ENCODE data around the gene STIM1.
A peak's percentile ranks its signal among the peaks of the same experiment; 100 is the strongest.

STIM1 gene

GRCh38 chr11:4084406-4085125 lies 229.1 kb downstream of the STIM1 start:
- no peak overlapping the region for H3K4me3 ChIP-seq (ENCODE audit: low read depth, low read length)
- no peaks in the 10 kb centered on the region for H3K36me3 ChIP-seq (ENCODE audit: insufficient read depth, low read length)
- no peak overlapping the region for H2AFZ ChIP-seq (ENCODE audit: low read length, unreplicated experiment)
- no peaks in the 10 kb centered on the region for H3K27me3 ChIP-seq (ENCODE audit: insufficient read depth, low read length)
- no peaks in the 10 kb centered on the region for H3K79me2 ChIP-seq (ENCODE audit: control insufficient read depth, insufficient read depth, low read length, unreplicated experiment)
- H3K27ac ChIP-seq (ENCODE audit: low read depth, low read length) = no peak overlapping the region
- H3K4me1 ChIP-seq (ENCODE audit: control insufficient read depth, insufficient read depth, low read length, unreplicated experiment) = no peaks in the 10 kb centered on the region

DNA sequence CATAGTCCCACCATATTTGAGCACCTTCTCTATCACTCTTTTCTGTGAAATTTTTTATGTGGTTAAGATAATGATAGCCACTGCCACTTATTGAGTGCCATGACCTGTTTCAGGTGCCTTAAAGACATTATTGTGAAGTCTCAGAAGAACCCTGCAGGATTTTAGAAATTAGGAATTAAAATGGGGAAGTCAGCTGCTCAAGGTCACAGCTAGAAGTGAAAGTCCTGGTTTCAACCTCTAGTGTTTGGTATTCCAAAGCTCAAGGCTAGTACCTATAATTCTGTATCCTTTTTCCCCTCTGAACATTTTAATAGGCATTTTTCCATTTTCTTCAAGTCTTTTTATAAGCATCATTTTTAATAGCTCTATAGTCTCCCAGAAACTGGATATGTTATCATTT lies 230.1 kb downstream of the STIM1 start:
- Histone ChIP-seq H3K27ac (ENCODE audit: low read depth, low read length) (no peak overlapping the region), H3K36me3 (ENCODE audit: insufficient read depth, low read length) (no peaks in the 10 kb centered on the region), H2AFZ (ENCODE audit: low read length, unreplicated experiment) (no peak overlapping the region), H3K79me2 (ENCODE audit: control insufficient read depth, insufficient read depth, low read length, unreplicated experiment) (no peaks in the 10 kb centered on the region), H3K27me3 (ENCODE audit: insufficient read depth, low read length) (no peaks in the 10 kb centered on the region), H3K4me1 (ENCODE audit: control insufficient read depth, insufficient read depth, low read length, unreplicated experiment) (no peaks in the 10 kb centered on the region), H3K4me3 (ENCODE audit: low read depth, low read length) (no peak overlapping the region)

DNA sequence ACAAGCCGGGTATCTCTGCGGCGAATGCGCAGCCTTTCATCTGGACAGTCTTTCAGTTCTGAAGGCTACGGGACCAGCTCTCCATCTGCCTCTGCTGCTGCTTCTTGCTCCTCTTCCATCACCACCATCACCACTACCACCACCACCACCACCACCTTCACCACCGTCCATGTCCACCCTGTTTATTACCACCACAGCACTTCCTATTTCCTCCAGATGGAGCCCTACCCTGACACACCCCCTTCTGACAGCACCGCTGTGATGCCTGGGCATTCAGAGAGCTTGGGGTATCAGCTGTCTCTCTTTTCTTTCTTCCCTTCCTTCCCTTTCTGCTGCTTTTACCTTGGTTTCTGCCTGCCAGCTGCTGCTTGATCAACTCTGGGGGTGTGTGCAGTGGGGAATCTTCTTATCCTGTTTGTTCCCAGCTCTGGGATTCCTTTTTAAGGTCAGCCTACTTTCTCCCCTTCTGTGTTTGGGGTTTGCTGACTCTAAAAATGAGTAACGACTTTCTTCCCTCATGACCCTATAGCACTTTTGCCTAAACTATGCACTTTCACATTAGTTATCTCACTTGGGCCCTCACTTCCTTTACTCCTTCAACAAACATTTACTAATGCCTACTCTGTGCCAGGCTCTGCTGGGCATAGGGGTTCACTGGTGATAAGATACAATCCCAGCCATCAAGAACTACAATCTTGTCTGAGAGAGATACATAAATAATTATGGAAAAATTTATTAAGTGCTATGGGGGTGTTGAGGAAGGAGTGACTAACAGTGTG lies 231.3 kb downstream of the STIM1 start:
- no peaks in the 10 kb centered on the region for H3K4me1 ChIP-seq (ENCODE audit: control insufficient read depth, insufficient read depth, low read length, unreplicated experiment)
- H3K4me3 ChIP-seq (ENCODE audit: low read depth, low read length) = no peak overlapping the region
- H3K27me3 ChIP-seq (ENCODE audit: insufficient read depth, low read length) = no peaks in the 10 kb centered on the region
- H2AFZ ChIP-seq (ENCODE audit: low read length, unreplicated experiment) = no peak overlapping the region
- no peaks in the 10 kb centered on the region for H3K36me3 ChIP-seq (ENCODE audit: insufficient read depth, low read length)
- H3K79me2 ChIP-seq (ENCODE audit: control insufficient read depth, insufficient read depth, low read length, unreplicated experiment) = no peaks in the 10 kb centered on the region
- H3K27ac ChIP-seq (ENCODE audit: low read depth, low read length) = no peak overlapping the region

DNA sequence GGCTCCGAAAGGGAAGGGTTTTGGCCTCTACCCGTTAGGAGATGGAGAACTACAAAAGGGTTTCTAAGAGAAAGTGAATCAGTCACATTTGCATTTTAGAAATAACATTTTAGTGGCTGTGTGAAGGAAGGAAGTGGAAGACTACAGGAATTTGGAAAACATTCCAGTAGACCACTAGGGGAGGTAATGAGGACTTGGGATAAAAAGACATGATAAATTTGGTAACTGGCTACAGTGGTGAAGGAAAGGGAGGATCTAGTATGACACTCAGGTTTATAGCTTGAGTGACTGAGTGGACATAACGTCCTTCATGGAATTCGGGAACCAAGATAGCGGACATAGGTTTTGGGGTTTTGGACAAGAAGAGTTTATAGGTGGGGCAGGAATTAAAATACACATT lies 232.1 kb downstream of the STIM1 start:
- Histone ChIP-seq H3K27ac (ENCODE audit: low read depth, low read length) (no peak overlapping the region), H3K4me1 (ENCODE audit: control insufficient read depth, insufficient read depth, low read length, unreplicated experiment) (no peaks in the 10 kb centered on the region), H3K79me2 (ENCODE audit: control insufficient read depth, insufficient read depth, low read length, unreplicated experiment) (no peaks in the 10 kb centered on the region), H3K4me3 (ENCODE audit: low read depth, low read length) (no peak overlapping the region), H3K36me3 (ENCODE audit: insufficient read depth, low read length) (no peaks in the 10 kb centered on the region), H2AFZ (ENCODE audit: low read length, unreplicated experiment) (no peak overlapping the region), H3K27me3 (ENCODE audit: insufficient read depth, low read length) (no peaks in the 10 kb centered on the region)

DNA sequence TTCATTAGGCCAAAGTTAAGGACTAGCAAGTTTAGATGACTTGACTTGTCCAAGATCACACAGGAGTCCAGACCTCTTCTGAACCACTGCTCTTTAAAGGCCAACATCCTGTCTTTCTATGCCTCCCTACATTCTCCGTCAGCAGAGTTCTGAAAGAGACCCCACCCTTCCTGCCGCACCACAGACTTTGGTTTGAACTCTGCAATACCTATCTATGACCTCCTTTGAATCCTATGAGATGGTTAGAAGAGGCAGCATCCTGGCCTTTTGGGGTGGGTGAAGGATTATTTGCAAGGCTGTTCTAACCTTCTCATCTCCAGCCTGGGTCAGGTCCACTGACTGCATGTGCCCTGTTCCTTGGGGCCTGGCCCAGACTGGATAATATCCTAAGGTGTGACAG lies 234.8 kb downstream of the STIM1 start:
- peaks cover 6% of the 10 kb centered on the region for H3K4me1 ChIP-seq (ENCODE audit: control insufficient read depth, insufficient read depth, low read length, unreplicated experiment)
- H3K27me3 ChIP-seq (ENCODE audit: insufficient read depth, low read length) = no peaks in the 10 kb centered on the region
- H2AFZ ChIP-seq (ENCODE audit: low read length, unreplicated experiment) = no peak overlapping the region
- H3K27ac ChIP-seq (ENCODE audit: low read depth, low read length) = no peak overlapping the region
- no peaks in the 10 kb centered on the region for H3K36me3 ChIP-seq (ENCODE audit: insufficient read depth, low read length)
- H3K79me2 ChIP-seq (ENCODE audit: control insufficient read depth, insufficient read depth, low read length, unreplicated experiment) = peaks cover 3% of the 10 kb centered on the region
- H3K4me3 ChIP-seq (ENCODE audit: low read depth, low read length) = no peak overlapping the region

DNA sequence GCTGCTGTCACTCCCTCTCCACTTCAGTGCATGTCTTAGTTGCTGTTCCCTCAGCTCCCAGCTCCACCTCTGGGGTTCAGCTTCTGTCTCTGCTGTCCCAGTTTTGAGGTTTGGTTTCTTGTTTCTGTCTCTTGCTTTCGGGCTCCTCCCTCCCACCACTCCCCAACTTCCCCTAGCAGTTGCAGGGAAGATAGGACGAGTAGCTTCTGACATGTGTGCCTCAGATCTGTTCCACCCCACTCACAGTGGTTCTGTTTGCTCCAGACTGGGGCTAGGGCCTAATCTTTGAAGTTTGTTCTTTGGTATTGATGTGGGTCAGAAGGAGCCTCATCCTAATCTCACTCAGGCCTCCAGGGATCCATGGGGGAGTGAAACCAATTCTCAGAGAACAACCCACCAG lies 236.6 kb downstream of the STIM1 start:
- peaks cover 16% of the 10 kb centered on the region for H3K4me1 ChIP-seq (ENCODE audit: control insufficient read depth, insufficient read depth, low read length, unreplicated experiment)

GRCh38 chr11:4093519-4094347 lies 238.3 kb downstream of the STIM1 start:
- Histone ChIP-seq H3K27ac (ENCODE audit: low read depth, low read length) (peak overlapping the region; percentile 95), H3K4me1 (ENCODE audit: control insufficient read depth, insufficient read depth, low read length, unreplicated experiment) (peaks cover 22% of the 10 kb centered on the region), H3K79me2 (ENCODE audit: control insufficient read depth, insufficient read depth, low read length, unreplicated experiment) (peaks cover 37% of the 10 kb centered on the region), H3K4me3 (ENCODE audit: low read depth, low read length) (peak overlapping the region; percentile 83), H2AFZ (ENCODE audit: low read length, unreplicated experiment) (peak overlapping the region; percentile 71), H3K36me3 (ENCODE audit: insufficient read depth, low read length) (peaks cover 5% of the 10 kb centered on the region; the same call in 1 of the 2 replicates), H3K27me3 (ENCODE audit: insufficient read depth, low read length) (no peaks in the 10 kb centered on the region)

More for the DNA sequence above, 236.6 kb downstream of the STIM1 start:
- Histone ChIP-seq H3K79me2 (ENCODE audit: control insufficient read depth, insufficient read depth, low read length, unreplicated experiment) (peaks cover 21% of the 10 kb centered on the region), H3K27ac (ENCODE audit: low read depth, low read length) (no peak overlapping the region), H2AFZ (ENCODE audit: low read length, unreplicated experiment) (no peak overlapping the region), H3K36me3 (ENCODE audit: insufficient read depth, low read length) (peaks cover 5% of the 10 kb centered on the region; the same call in 1 of the 2 replicates), H3K4me3 (ENCODE audit: low read depth, low read length) (no peak overlapping the region), H3K27me3 (ENCODE audit: insufficient read depth, low read length) (no peaks in the 10 kb centered on the region)

DNA sequence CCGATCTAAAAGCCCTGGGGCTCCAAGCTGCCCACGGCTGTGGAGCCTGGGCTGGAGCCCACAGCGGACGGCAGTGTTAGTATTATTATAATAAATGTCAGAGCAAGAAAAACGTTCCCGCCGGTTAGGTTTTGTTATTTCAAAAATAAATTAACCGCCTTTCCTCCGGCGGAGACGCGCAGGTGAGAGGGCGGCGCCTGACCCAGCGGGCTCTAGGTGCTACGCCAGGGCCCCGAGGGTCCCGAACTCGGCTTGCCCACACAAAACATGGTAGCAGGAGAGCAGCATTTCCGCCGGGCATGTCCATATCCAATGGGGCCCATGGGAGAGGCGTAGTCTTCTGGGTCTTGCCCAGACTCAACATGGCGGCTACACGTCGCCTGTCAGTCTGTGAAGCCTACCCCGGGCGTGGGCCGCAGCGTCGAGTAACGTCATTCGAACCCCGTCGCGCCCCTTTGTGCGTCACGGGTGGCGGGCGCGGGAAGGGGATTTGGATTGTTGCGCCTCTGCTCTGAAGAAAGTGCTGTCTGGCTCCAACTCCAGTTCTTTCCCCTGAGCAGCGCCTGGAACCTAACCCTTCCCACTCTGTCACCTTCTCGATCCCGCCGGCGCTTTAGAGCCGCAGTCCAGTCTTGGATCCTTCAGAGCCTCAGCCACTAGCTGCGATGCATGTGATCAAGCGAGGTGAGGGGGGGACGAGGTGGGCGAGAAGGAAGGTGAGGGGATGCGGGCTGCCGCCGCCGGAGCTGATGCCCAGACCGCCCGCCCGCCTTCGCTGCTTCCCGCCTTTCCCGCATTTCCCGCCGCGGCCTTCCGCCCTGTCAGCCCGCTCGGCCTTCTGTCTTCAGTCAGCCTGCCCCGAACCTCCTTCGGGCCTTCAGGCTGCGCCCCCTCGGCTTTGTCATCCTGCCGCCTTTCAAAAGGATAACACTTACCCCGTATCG lies 239.2 kb downstream of the STIM1 start, which contains the start of gene RRM1:
Gene RRM1, plus strand, starts transcription at position 452 of the 944 bp plus-strand sequence. Its CDS starts 214 bp downstream, at position 666.
- H3K79me2 ChIP-seq (ENCODE audit: control insufficient read depth, insufficient read depth, low read length, unreplicated experiment) = peaks cover 44% of the 10 kb centered on the region
- H3K27ac ChIP-seq (ENCODE audit: low read depth, low read length) = peak within 1 kb of the TSS; percentile 95
- peaks cover 22% of the 10 kb centered on the region for H3K4me1 ChIP-seq (ENCODE audit: control insufficient read depth, insufficient read depth, low read length, unreplicated experiment)
- no peaks in the 10 kb centered on the region for H3K27me3 ChIP-seq (ENCODE audit: insufficient read depth, low read length)
- peak within 1 kb of the TSS; percentile 83 for H3K4me3 ChIP-seq (ENCODE audit: low read depth, low read length)
- H2AFZ ChIP-seq (ENCODE audit: low read length, unreplicated experiment) = peak within 1 kb of the TSS; percentile 71
- peaks cover 5% of the 10 kb centered on the region; the same call in 1 of the 2 replicates for H3K36me3 ChIP-seq (ENCODE audit: insufficient read depth, low read length)

GRCh38 chr11:4095509-4096230 lies 240.2 kb downstream of the STIM1 start:
- Histone ChIP-seq H3K27me3 (ENCODE audit: insufficient read depth, low read length) (no peaks in the 10 kb centered on the region), H3K27ac (ENCODE audit: low read depth, low read length) (peak overlapping the region; percentile 95), H3K4me1 (ENCODE audit: control insufficient read depth, insufficient read depth, low read length, unreplicated experiment) (peaks cover 22% of the 10 kb centered on the region), H2AFZ (ENCODE audit: low read length, unreplicated experiment) (no peak overlapping the region), H3K79me2 (ENCODE audit: control insufficient read depth, insufficient read depth, low read length, unreplicated experiment) (peaks cover 55% of the 10 kb centered on the region), H3K4me3 (ENCODE audit: low read depth, low read length) (peak overlapping the region; percentile 83), H3K36me3 (ENCODE audit: insufficient read depth, low read length) (peaks cover 10% of the 10 kb centered on the region; the same call in 1 of the 2 replicates)
